Measurements from ENCODE around the gene UQCC5. TPM values are rescaled to one million over a fixed set of nuclear protein-coding genes. Genes with fewer than 3 reads are reported as not detected.

UQCC5 gene
- total and polyA plus RNA-seq, 2 experiments from 2014 or later: 0.32 to 64.2 TPM

DNA sequence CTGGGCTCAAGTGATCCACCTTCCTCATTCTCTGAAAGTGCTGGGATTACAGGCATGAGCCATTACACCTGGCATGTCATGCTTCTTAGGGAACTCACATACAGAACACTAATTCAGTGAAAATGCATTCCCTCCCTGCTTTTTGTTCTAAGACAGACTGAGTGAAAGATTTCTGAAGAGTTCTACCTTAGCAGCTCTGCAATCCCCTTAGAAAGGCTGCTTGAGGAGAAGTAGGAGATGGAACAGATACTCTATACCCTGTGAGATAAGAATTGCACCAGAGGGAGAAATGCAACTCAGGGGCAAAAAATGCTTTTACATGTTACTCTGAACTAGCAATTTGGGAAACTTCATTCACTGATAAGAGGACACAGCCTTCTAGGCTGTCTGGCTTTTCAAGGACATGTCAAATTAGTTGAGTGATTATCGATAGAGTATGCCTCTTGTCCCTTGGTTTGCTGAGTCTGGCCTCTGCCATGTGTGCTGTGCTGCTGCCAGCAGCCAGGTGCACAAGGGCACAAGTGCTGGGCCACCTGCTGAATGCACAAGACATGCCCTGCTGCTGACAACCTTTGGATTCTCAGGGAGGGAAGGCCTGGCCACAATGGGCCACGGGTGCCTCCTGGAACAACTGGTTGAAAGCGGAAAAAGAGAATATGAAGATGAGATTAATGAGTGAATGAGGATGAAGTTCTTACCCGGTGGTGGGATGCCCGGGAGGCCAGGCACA, 17.8 kb downstream of the UQCC5 start:
- no peak for DNase-seq
- Histone ChIP-seq H2AFZ (no peak overlapping the region), H3F3A (ENCODE audit: insufficient read depth) (peaks cover 26% of the 10 kb centered on the region), H3K9ac (no peak overlapping the region), H3K79me2 (ENCODE audit: insufficient read depth) (peaks cover 14% of the 10 kb centered on the region), H3K27me3 (replicated peaks; ENCODE audit: insufficient read depth) (no peaks in the 10 kb centered on the region), H3K4me2 (ENCODE audit: unreplicated experiment) (no peak overlapping the region), H3K4me1 (ENCODE audit: insufficient read depth) (peaks cover 20% of the 10 kb centered on the region), H3K36me3 (ENCODE audit: low read depth) (peaks cover 41% of the 10 kb centered on the region), H3K27ac (no peak overlapping the region), H3K4me3 (no peak overlapping the region), H3K9me2 (ENCODE audit: insufficient read depth) (no peaks in the 10 kb centered on the region), H3K9me3 (ENCODE audit: low read depth) (no peaks in the 10 kb centered on the region), H4K20me1 (ENCODE audit: insufficient read depth) (no peaks in the 10 kb centered on the region)
- TF ChIP-seq EZH2 (IDR thresholded peaks at IDR 0.05; ENCODE audit: insufficient read depth, poor library complexity, severe bottlenecking) (no peak), EZH2phosphoT487 (IDR thresholded peaks at IDR 0.05; ENCODE audit: insufficient read depth, low read depth) (no peak)
- in situ Hi-C loops (cut with MboI): no loop called here
- WGBS, 2 experiments (ENCODE audit: low coverage in 1 of 2, low lambda C conversion rate in 2 of 2, missing lambda C conversion rate in 2 of 2): 85 to 89% methylated on average over 4 to 5 of the region's 5 CpGs

DNA sequence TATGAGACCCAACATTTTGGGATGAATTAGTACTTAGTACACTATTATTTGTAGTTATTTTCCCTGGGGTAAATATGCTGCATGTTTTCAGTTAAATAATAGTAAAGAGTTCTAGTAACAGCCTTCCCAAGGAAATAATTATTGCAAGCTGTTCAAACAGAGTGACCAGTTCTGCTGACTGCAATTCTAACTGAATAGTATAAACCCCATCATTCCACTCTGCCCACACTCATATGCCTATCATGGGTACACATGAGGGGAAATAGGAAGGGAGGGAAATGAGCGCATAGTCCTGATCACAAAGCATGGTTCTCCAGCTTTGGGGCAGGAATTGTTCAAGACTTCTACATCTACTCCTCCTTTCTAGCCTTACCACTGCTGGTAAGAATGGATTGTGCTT, 18.7 kb downstream of the UQCC5 start:
- H4K20me1 ChIP-seq (ENCODE audit: insufficient read depth): no peaks in the 10 kb centered on the region
- no peaks in the 10 kb centered on the region for H3K9me3 ChIP-seq (ENCODE audit: low read depth)
- WGBS, 2 experiments (ENCODE audit: low coverage in 1 of 2, low lambda C conversion rate in 2 of 2, missing lambda C conversion rate in 2 of 2): 97 to 100% methylated on average over 1 of the region's 1 CpG
- no peak overlapping the region for H3K4me3 ChIP-seq
- no peak overlapping the region for H3K9ac ChIP-seq
- TF ChIP-seq EZH2 (IDR thresholded peaks at IDR 0.05; ENCODE audit: insufficient read depth, poor library complexity, severe bottlenecking): no peak
- TF ChIP-seq EZH2phosphoT487 (IDR thresholded peaks at IDR 0.05; ENCODE audit: insufficient read depth, low read depth): no peak
- peaks cover 45% of the 10 kb centered on the region for H3K36me3 ChIP-seq (ENCODE audit: low read depth)
- no peak overlapping the region for H3K4me2 ChIP-seq (ENCODE audit: unreplicated experiment)
- H3K27ac ChIP-seq: peak overlapping the region; percentile 14; the same call in 1 of the 2 replicates
- H3K79me2 ChIP-seq (ENCODE audit: insufficient read depth): peaks cover 10% of the 10 kb centered on the region; the same call in 1 of the 2 replicates
- no peaks in the 10 kb centered on the region for H3K9me2 ChIP-seq (ENCODE audit: insufficient read depth)
- peaks cover 26% of the 10 kb centered on the region for H3F3A ChIP-seq (ENCODE audit: insufficient read depth)
- H3K27me3 ChIP-seq (replicated peaks; ENCODE audit: insufficient read depth): no peaks in the 10 kb centered on the region
- peaks cover 20% of the 10 kb centered on the region for H3K4me1 ChIP-seq (ENCODE audit: insufficient read depth)
- in situ Hi-C loops (cut with MboI): no loop called here
- DNase-seq: peak; percentile 50
- no peak overlapping the region for H2AFZ ChIP-seq

DNA sequence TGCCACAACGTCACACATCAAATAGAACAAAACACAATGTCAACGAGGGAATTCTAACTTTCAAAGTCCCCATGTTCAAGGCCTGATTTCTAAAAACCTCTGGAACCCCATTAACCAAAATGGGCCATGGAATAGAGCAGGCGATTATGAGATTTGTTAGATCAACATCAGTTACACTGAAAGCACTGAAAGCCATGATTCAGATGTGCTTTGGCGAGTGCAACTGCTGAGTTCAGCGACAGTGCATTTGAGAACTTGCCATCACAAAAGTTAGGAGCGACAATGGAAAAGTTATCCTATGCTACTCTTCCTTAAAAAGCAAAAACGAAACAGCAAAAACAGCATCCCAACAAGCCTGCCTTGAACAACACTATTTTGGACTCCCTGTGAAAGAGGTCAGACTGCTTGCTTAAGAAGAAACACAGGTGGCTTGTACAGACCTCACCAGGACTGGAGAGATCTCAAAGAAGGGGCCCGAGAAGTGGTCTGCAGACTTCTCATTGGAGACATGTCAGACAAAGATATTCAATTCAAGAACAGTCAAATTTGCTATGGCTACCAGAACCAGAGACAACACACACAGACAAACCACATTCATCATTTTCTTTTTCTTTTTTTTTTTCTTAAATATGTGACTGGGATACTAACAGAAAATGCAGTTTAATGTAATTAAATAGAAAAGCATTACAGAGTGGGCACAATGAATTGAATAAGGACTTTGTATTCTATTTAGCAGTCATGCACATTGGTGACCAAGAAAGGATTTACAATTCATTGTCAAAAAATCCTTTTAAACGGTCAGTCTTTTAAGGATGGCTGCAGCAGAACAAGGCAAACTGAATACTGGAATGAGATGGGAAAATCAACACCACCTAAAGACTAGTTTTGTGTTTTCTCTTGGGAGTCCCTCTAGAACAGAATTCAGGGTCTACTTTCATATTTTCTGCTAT, 20.9 kb downstream of the UQCC5 start:
- Histone ChIP-seq H3K9me2 (ENCODE audit: insufficient read depth) (no peaks in the 10 kb centered on the region), H3K27ac (no peak overlapping the region), H3K36me3 (ENCODE audit: low read depth) (peaks cover 40% of the 10 kb centered on the region), H3K4me2 (ENCODE audit: unreplicated experiment) (no peak overlapping the region), H3K9ac (no peak overlapping the region), H4K20me1 (ENCODE audit: insufficient read depth) (no peaks in the 10 kb centered on the region), H3K4me1 (ENCODE audit: insufficient read depth) (peaks cover 31% of the 10 kb centered on the region), H3F3A (ENCODE audit: insufficient read depth) (peaks cover 21% of the 10 kb centered on the region), H3K79me2 (ENCODE audit: insufficient read depth) (peaks cover 5% of the 10 kb centered on the region; the same call in 1 of the 2 replicates), H3K27me3 (replicated peaks; ENCODE audit: insufficient read depth) (no peaks in the 10 kb centered on the region), H3K9me3 (ENCODE audit: low read depth) (no peaks in the 10 kb centered on the region), H2AFZ (no peak overlapping the region), H3K4me3 (no peak overlapping the region)
- DNase-seq: no peak
- 81 to 82% methylated on average over 9 of the region's 9 CpGs for WGBS, 2 experiments (ENCODE audit: low coverage in 1 of 2, low lambda C conversion rate in 2 of 2, missing lambda C conversion rate in 2 of 2)
- in situ Hi-C loops (cut with MboI): no loop called here
- TF ChIP-seq EZH2phosphoT487 (IDR thresholded peaks at IDR 0.05; ENCODE audit: insufficient read depth, low read depth): no peak

DNA sequence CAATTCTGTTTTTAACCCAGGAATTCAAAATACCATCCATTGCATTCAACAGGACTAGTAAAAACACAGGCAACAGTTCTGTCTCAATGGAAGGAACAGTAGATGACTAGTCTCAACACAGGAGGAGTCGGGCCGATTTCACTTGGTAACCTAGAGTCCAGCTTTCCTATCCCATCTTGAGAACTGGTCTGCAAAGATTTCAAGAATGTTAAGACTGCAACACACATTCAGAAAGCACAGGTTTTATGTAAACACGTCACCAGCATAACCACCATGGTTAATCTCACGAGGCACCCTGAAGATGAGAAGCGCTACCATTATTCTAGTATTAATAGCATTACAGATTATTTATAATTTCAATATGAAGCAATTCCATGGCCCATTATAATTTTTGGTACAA, 22.0 kb downstream of the UQCC5 start:
- H3K4me1 ChIP-seq (ENCODE audit: insufficient read depth): peaks cover 31% of the 10 kb centered on the region
- no peak for TF ChIP-seq EZH2phosphoT487 (IDR thresholded peaks at IDR 0.05; ENCODE audit: insufficient read depth, low read depth)
- no peak for TF ChIP-seq EZH2 (IDR thresholded peaks at IDR 0.05; ENCODE audit: insufficient read depth, poor library complexity, severe bottlenecking)
- DNase-seq: no peak
- no peak overlapping the region for H3K4me2 ChIP-seq (ENCODE audit: unreplicated experiment)
- H4K20me1 ChIP-seq (ENCODE audit: insufficient read depth): no peaks in the 10 kb centered on the region
- H3K4me3 ChIP-seq: no peak overlapping the region
- H3K79me2 ChIP-seq (ENCODE audit: insufficient read depth): peaks cover 5% of the 10 kb centered on the region; the same call in 1 of the 2 replicates
- no peaks in the 10 kb centered on the region for H3K9me3 ChIP-seq (ENCODE audit: low read depth)
- H2AFZ ChIP-seq: no peak overlapping the region
- peaks cover 21% of the 10 kb centered on the region for H3F3A ChIP-seq (ENCODE audit: insufficient read depth)
- 98 to 100% methylated on average over 5 of the region's 5 CpGs for WGBS, 2 experiments (ENCODE audit: low coverage in 1 of 2, low lambda C conversion rate in 2 of 2, missing lambda C conversion rate in 2 of 2)
- peaks cover 41% of the 10 kb centered on the region for H3K36me3 ChIP-seq (ENCODE audit: low read depth)
- no peaks in the 10 kb centered on the region for H3K27me3 ChIP-seq (replicated peaks; ENCODE audit: insufficient read depth)
- H3K27ac ChIP-seq: no peak overlapping the region
- no peak overlapping the region for H3K9ac ChIP-seq
- in situ Hi-C loops (cut with MboI): no loop called here
- no peaks in the 10 kb centered on the region for H3K9me2 ChIP-seq (ENCODE audit: insufficient read depth)
